Neutrophil (primary cell): ENCODE measurements around the gene CCL24.
"Not testable (repeated sequence)": the region's sequence is repeated elsewhere in the genome, so short reads cannot be mapped to it uniquely, and the experiment has no call there.

Source experiments
- H3K27ac ChIP-seq: fragments of 200-600 bp; sonication (generic); 2 replicates; pipeline ENCODE4 v1.5.1; 2016; ENCODE audit warnings: mild to moderate bottlenecking, moderate library complexity
- H3K27me3 ChIP-seq: fragments of 200-600 bp; sonication (generic); 2 replicates; pipeline ENCODE4 v1.6.0; 2016; ENCODE audit warnings: mild to moderate bottlenecking
- H3K36me3 ChIP-seq: fragments of 200-600 bp; sonication (generic); 2 replicates; pipeline ENCODE4 v1.5.1; 2017
- H3K4me1 ChIP-seq, 2 experiments: fragments of 200-600 bp in 1 of 2; sonication (generic) in 1 of 2; 1 replicate in 1 of 2; 2 replicates in 1 of 2; pipeline versions ENCODE4 v1.5.1 to v1.6.1; 2013 to 2016; ENCODE audit warnings: low read depth in 1 of 2, low read length in 1 of 2, mild to moderate bottlenecking in 1 of 2, moderate library complexity in 1 of 2; ENCODE audit not compliant: control insufficient read depth in 1 of 2, insufficient read depth in 1 of 2
- H3K4me3 ChIP-seq, 2 experiments: fragments of 200-600 bp in 1 of 2; sonication (generic) in 1 of 2; 1 replicate in 1 of 2; 2 replicates in 1 of 2; pipeline ENCODE4 v1.5.1; 2013 to 2016; ENCODE audit warnings: low read depth in 1 of 2, low read length in 1 of 2, mild to moderate bottlenecking in 1 of 2, moderate library complexity in 1 of 2
- H3K9me3 ChIP-seq: fragments of 200-600 bp; sonication (generic); 2 replicates; pipeline ENCODE4 v1.5.1; 2016
- TF ChIP-seq, protein P1 (sequence below): fragments of 200-600 bp; sonication (generic); IDR thresholded peaks from 2 replicates; pipeline ENCODE4 v1.5.1; 2016; ENCODE audit warnings: antibody characterized with exemption

Gene CCL24

GRCh38 chr7:75772081-75773077 is 41.2 kb downstream of the CCL24 start, which contains the start of gene CCL26:
Gene CCL26 (minus strand): TSS chr7:75772211. CDS start chr7:75772176, 35 bp downstream.
- Histone ChIP-seq H3K9me3 (no peaks in the 10 kb centered on the region), H3K4me1 (no peaks in the 10 kb centered on the region), H3K27ac (no peak within 1 kb of the TSS), H3K4me3 (no peak within 1 kb of the TSS), H3K27me3 (no peaks in the 10 kb centered on the region), H3K36me3 (no peaks in the 10 kb centered on the region)
- TF ChIP-seq, protein P1, sequence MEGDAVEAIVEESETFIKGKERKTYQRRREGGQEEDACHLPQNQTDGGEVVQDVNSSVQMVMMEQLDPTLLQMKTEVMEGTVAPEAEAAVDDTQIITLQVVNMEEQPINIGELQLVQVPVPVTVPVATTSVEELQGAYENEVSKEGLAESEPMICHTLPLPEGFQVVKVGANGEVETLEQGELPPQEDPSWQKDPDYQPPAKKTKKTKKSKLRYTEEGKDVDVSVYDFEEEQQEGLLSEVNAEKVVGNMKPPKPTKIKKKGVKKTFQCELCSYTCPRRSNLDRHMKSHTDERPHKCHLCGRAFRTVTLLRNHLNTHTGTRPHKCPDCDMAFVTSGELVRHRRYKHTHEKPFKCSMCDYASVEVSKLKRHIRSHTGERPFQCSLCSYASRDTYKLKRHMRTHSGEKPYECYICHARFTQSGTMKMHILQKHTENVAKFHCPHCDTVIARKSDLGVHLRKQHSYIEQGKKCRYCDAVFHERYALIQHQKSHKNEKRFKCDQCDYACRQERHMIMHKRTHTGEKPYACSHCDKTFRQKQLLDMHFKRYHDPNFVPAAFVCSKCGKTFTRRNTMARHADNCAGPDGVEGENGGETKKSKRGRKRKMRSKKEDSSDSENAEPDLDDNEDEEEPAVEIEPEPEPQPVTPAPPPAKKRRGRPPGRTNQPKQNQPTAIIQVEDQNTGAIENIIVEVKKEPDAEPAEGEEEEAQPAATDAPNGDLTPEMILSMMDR, result no peak

DNA sequence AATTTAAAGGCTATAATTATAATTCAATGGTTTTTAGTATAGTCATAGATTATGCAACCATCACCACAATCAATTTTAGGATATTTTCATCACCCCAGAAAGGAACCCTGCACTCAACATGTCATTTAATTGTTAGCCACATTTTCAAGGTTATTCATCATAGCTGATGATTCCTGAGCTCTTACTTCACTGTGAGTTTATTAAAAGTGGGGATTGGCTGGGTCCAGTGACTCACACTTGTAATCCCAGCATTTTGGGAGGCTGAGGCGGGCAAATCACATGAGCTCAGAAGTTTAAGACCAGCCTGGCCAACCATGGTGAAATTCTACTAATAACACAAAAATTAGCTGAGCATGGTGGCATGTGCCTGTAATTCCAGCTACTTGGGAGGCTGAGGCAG is 42.4 kb downstream of the CCL24 start:
- no peaks in the 10 kb centered on the region for H3K9me3 ChIP-seq
- H3K27ac ChIP-seq, result no peak overlapping the region

DNA sequence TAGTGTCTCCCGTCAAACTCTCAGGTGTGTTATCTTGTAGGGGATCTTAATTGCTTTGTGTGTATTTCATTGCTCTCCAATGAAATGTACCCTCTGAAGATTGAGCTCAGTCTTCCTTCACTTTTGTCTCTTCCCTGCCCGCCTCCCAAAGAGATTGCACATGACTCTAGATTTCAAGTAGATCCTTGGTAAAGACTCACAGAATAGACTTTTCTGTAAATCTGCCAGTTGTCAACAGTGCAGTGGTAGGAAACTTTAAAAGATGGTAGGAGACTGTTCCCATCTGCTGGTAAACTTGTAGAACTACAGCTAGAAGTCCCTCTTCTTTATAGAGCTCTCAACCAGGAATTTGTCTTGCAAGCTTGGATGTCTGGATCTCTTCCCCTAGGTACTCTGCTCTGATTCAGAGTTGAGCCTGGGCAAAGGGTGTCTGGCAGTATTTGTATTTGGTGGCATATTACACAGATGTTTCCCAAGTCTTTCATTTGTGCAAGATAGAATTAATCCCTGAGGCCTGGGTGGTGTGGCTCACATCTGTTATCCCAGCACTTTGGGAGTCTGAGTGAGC is 51.2 kb downstream of the CCL24 start:
- no peak overlapping the region for H3K4me3 ChIP-seq
- no peaks in the 10 kb centered on the region for H3K9me3 ChIP-seq
- H3K36me3 ChIP-seq, result no peaks in the 10 kb centered on the region
- H3K4me1 ChIP-seq, result no peaks in the 10 kb centered on the region
- no peak overlapping the region for H3K27ac ChIP-seq
- no peaks in the 10 kb centered on the region for H3K27me3 ChIP-seq
- TF ChIP-seq, protein P1, result no peak

More for the DNA sequence above, 42.4 kb downstream of the CCL24 start:
- H3K4me1 ChIP-seq, result no peaks in the 10 kb centered on the region
- no peaks in the 10 kb centered on the region for H3K27me3 ChIP-seq
- TF ChIP-seq, protein P1, result no peak
- H3K36me3 ChIP-seq, result no peaks in the 10 kb centered on the region
- no peak overlapping the region for H3K4me3 ChIP-seq

DNA sequence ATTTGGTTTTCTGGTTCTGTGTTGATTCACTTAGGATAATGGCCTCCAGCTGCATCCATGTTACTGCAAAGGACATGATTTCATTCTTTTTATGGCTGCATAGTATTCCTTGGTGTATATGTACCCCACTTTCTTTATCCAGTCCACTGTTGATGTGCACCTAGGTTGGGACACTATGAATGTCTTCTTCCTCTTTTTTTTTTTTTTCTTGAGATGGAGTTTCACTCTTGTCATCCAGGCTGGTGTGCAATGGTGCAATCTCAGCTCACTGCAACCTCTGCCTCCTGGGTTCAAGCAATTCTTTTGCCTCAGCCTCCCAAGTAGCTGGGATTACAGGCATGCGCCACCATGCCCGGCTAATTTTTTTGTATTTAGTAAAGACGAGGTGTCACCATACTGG is 51.8 kb downstream of the CCL24 start:
- H3K27ac ChIP-seq, H3K4me1 ChIP-seq, H3K36me3 ChIP-seq, H3K9me3 ChIP-seq, H3K4me3 ChIP-seq, H3K27me3 ChIP-seq: not testable (repeated sequence)
